Esophagus muscularis mucosa (tissue), 4 donors: ENCODE measurements around the gene GARIN1A. TPM values are rescaled to one million over a fixed set of nuclear protein-coding genes. Genes with fewer than 3 reads are reported as not detected.

ENCODE experiments used
- DNase-seq: peaks from one replicate; pipeline ENCODE4 v3.0.0-alpha.2; 2017; ENCODE audit errors: extremely low spot score
- H3K27ac ChIP-seq, 4 donors: fragments of 200-600 bp; sonication (generic); replicated peaks in 1 of 4; 1 replicate in 3 of 4; 2 replicates in 1 of 4; pipeline ENCODE4 v1.5.1; 2016 to 2019; ENCODE audit warnings: mild to moderate bottlenecking in 1 of 4
- H3K27me3 ChIP-seq, 4 donors: fragments of 200-600 bp; sonication (generic); one replicate each; pipeline versions ENCODE4 v1.5.1 to v1.6.0; 2016 to 2019
- H3K36me3 ChIP-seq, 4 donors: fragments of 200-600 bp; sonication (generic); one replicate each; pipeline ENCODE4 v1.5.1; 2016 to 2019
- H3K4me1 ChIP-seq, 4 donors: fragments of 200-600 bp; sonication (generic); one replicate each; pipeline ENCODE4 v1.5.1; 2016 to 2019
- H3K4me3 ChIP-seq, 4 donors: fragments of 200-600 bp; sonication (generic); 1 replicate in 2 of 4; 2 replicates in 2 of 4; pipeline ENCODE4 v1.5.1; 2016 to 2019; ENCODE audit warnings: mild to moderate bottlenecking in 4 of 4, moderate library complexity in 1 of 4
- H3K9me3 ChIP-seq, 4 donors: fragments of 200-600 bp; sonication (generic); 1 replicate in 3 of 4; 2 replicates in 1 of 4; pipeline ENCODE4 v1.5.1; 2016 to 2019
- EP300 ChIP-seq: sonication (generic); formaldehyde crosslinking; IDR thresholded peaks from one replicate; pipeline ENCODE4 v1.6.1; 2017; ENCODE audit warnings: antibody characterized with exemption
- POLR2A ChIP-seq: fragments of 450-650 bp; IDR thresholded peaks from one replicate; pipeline ENCODE4 v1.6.1; 2017; ENCODE audit warnings: antibody characterized with exemption, moderate library complexity, mild to moderate bottlenecking, low read depth
- POLR2AphosphoS5 ChIP-seq, 2 donors: sonication (generic); formaldehyde crosslinking; IDR thresholded peaks; one replicate each; pipeline ENCODE4 v1.6.1; 2017; ENCODE audit warnings: antibody characterized with exemption in 2 of 2
- WGBS: methylation state at CpG from one replicate; pipeline ENCODE4 v1.1.5; 2018; 5-methylcytosine and 5-hydroxymethylcytosine counted together
- intact Hi-C: fragments of 100-400 bp; cut with DNase I; formaldehyde crosslinking; loops from one replicate; pipeline ENCODE4 v1.15.1; 2023
- total RNA-seq, 4 donors: library from RNA; depleted of rRNA; stranded (reverse); fragments of >200 nt; gene quantifications; one replicate each; pipeline versions ENCODE4 v1.1.0 to v1.2.1, GENCODE V29; 2016
- TF ChIP-seq, protein P1 (sequence below), 3 experiments: fragments of 200-600 bp in 2 of 3; fragments of 450-650 bp in 1 of 3; sonication (generic) in 2 of 3; IDR thresholded peaks; one replicate each; pipeline ENCODE4 v1.5.1; 2017 to 2019; ENCODE audit warnings: antibody characterized with exemption in 3 of 3, mild to moderate bottlenecking in 2 of 3, moderate library complexity in 1 of 3

The GARIN1A gene
- total RNA-seq, 4 donors from 2014 or later: under 0.01 to 2.9 (median 0.94) TPM

DNA sequence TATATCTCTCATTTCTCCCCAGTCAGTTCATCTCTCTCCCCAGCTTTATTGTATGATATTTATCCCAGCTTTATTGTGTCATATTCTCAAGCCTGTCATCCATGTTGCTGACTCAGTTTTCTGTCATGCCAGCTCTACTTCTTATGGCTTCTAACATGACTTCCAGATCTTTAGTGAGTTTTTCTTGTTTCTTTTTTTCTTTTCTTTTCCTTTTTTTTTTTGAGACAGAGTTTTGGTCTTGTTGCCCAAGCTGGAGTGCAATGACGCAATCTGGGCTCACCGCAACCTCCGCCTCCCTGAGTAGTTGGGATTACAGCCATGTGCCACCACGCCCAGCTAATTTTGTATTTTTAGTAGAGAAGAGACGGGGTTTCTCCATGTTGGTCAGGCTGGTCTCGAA lies 38.4 kb downstream of the GARIN1A start:
- intact Hi-C loops: no loop called here
- TF ChIP-seq, protein P1, sequence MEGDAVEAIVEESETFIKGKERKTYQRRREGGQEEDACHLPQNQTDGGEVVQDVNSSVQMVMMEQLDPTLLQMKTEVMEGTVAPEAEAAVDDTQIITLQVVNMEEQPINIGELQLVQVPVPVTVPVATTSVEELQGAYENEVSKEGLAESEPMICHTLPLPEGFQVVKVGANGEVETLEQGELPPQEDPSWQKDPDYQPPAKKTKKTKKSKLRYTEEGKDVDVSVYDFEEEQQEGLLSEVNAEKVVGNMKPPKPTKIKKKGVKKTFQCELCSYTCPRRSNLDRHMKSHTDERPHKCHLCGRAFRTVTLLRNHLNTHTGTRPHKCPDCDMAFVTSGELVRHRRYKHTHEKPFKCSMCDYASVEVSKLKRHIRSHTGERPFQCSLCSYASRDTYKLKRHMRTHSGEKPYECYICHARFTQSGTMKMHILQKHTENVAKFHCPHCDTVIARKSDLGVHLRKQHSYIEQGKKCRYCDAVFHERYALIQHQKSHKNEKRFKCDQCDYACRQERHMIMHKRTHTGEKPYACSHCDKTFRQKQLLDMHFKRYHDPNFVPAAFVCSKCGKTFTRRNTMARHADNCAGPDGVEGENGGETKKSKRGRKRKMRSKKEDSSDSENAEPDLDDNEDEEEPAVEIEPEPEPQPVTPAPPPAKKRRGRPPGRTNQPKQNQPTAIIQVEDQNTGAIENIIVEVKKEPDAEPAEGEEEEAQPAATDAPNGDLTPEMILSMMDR (IDR thresholded peaks at IDR 0.05): no peak
- H3K4me3 ChIP-seq: no peak overlapping the region
- H3K4me1 ChIP-seq: no peaks in the 10 kb centered on the region
- H3K36me3 ChIP-seq: no peaks in the 10 kb centered on the region
- H3K9me3 ChIP-seq: peaks cover 0 to 4% (median 0%) of the 10 kb centered on the region in 4 donors
- H3K27me3 ChIP-seq: no peaks in the 10 kb centered on the region
- WGBS: 78% methylated on average over 6 of the region's 6 CpGs
- DNase-seq: no peak
- no peak overlapping the region for H3K27ac ChIP-seq

DNA sequence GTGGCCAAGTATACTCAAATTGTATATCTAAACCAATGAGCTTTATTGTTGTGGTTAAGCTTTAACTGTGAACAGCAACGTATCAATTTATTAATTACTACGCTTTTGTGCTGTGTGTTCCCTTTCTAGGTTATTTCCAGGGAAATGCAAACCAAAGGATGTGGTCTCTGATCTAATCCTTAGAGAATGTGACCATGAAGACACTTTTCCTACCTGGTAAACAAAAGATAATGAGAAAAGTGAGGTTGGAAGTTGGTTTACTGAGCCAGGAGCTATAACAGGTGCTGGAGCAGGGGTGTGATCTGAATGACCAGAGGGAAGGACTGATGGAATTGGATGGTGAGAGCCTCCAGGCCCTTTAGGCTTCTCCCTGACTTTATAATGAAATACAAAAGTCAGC lies 41.7 kb downstream of the GARIN1A start:
- intact Hi-C loops: no loop called here
- no peak for DNase-seq
- no peak overlapping the region for H3K27ac ChIP-seq
- no peaks in the 10 kb centered on the region for H3K27me3 ChIP-seq
- peaks cover 0 to 4% (median 0%) of the 10 kb centered on the region in 4 donors for H3K9me3 ChIP-seq
- H3K4me1 ChIP-seq: no peaks in the 10 kb centered on the region
- H3K4me3 ChIP-seq: no peak overlapping the region
- H3K36me3 ChIP-seq: no peaks in the 10 kb centered on the region
- TF ChIP-seq POLR2A: no peak
- TF ChIP-seq, protein P1 (IDR thresholded peaks at IDR 0.05): no peak
- WGBS: 97% methylated on average over 2 of the region's 2 CpGs

DNA sequence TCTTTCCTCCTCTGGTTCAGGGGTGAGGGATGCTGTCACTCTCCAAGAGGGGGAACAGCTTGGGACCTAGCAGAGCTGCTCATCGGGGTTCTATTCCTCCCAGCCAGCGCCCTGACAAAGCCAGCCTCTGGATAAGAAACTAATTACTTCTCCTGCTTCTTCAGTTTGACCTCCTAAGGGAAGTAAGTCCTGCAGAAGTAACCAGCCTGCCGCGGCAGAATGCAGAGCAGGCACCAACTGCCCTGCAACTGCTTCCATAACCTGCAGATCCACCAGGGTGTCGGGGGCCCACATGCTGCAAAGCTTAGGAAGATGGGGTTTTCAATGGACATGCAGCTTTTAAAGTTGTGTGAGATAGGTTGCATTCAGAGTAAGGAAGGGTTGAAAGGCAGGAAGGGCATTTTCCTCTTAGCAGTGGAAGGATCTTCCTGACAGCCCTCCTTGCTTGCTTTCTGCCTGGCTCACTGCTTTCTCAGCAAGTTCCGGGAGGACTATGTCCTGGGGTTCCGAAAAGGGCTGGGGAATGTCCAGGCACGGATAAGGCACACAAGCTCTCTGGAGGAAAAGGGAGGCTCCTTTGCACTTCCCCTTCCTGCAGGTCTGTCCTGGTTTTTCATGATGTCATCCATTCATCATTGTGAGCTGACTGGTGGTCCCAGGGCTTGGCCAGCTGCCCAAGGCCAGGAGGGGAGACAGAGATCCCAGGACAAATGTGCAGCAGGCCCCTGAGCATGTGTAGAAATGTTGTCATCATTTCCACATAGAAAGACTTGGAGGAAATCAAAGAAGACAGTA lies 42.8 kb downstream of the GARIN1A start:
- H3K36me3 ChIP-seq: no peaks in the 10 kb centered on the region
- TF ChIP-seq, protein P1 (IDR thresholded peaks at IDR 0.05): no peak
- TF ChIP-seq POLR2AphosphoS5 (IDR thresholded peaks at IDR 0.05): no peak
- no peak for TF ChIP-seq EP300
- no peak for TF ChIP-seq POLR2A
- H3K4me1 ChIP-seq: no peaks in the 10 kb centered on the region
- no peak overlapping the region for H3K27ac ChIP-seq
- no peak overlapping the region for H3K4me3 ChIP-seq
- intact Hi-C loops: no loop called here
- DNase-seq: no peak
- peaks cover 0 to 4% (median 0%) of the 10 kb centered on the region in 4 donors for H3K9me3 ChIP-seq
- H3K27me3 ChIP-seq: no peaks in the 10 kb centered on the region
- WGBS: 78% methylated on average over 8 of the region's 8 CpGs

DNA sequence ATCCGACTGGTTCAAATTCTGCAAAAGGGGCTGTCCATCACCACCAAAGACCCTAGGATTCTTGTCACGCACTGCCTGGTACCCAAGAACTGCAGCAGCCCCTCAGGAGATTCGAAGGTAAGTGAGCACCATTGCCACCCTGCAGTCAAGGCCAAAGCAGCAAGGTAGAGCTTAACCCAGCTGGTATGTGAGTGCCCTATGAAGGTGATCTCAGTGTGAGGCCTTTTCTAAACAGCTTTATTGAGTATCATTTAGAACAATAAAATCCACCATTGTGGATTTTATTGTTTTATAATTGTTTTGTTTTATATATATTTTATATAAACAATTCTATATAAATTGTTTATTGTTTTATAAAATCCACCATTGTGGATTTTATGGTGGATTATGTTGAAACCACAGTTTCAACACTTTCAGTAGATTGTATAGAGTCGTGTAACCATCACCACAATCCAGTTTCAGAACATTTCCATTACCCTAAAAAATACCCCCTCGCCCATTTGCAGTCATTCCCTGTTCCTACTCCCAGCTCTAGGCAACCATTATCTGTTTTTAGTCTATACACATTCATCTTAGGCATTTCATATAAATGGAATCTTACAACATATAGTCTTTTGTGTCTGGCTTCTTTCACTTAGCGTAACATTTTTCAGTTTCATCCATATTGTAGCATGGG lies 47.0 kb downstream of the GARIN1A start:
- TF ChIP-seq, protein P1 (IDR thresholded peaks at IDR 0.05): no peak
- no peak for TF ChIP-seq EP300
- no peak for TF ChIP-seq POLR2AphosphoS5 (IDR thresholded peaks at IDR 0.05)
- no peak for TF ChIP-seq POLR2A
- Histone ChIP-seq H3K4me1 (no peaks in the 10 kb centered on the region), H3K27me3 (no peaks in the 10 kb centered on the region), H3K9me3 (no peaks in the 10 kb centered on the region), H3K36me3 (no peaks in the 10 kb centered on the region), H3K4me3 (no peak overlapping the region), H3K27ac (no peak overlapping the region)
- intact Hi-C loops: no loop called here
- DNase-seq: no peak
- WGBS: 80% methylated on average over 6 of the region's 6 CpGs
